Testis (tissue), 2 donors: Measurements from ENCODE around the gene FBXO39.

Source experiments
- CTCF ChIP-seq, 3 experiments: fragments of 450-650 bp in 2 of 3; fragments of 200-600 bp in 1 of 3; sonication (generic) in 1 of 3; IDR thresholded peaks; one replicate each; pipeline ENCODE4 v1.5.1; 2016 to 2019; ENCODE audit warnings: antibody characterized with exemption in 3 of 3, mild to moderate bottlenecking in 2 of 3, moderate library complexity in 1 of 3
- POLR2A ChIP-seq: fragments of 450-650 bp; IDR thresholded peaks from one replicate; pipeline ENCODE4 v1.6.1; 2017; ENCODE audit warnings: antibody characterized with exemption, mild to moderate bottlenecking, moderate library complexity

GRCh38 chr17:6786618-6787017 is 10.6 kb downstream of the FBXO39 start:
- TF ChIP-seq CTCF (IDR thresholded peaks at IDR 0.05) = no peak
- TF ChIP-seq POLR2A = no peak
